SW 1271 (cell line): ENCODE results near the gene FAM20C.

ENCODE experiments used
- DNase-seq, 2 experiments: peaks; one replicate each; lab custom pipeline; 2025; lab: John Stamatoyannopoulos, UW

FAM20C gene

DNA sequence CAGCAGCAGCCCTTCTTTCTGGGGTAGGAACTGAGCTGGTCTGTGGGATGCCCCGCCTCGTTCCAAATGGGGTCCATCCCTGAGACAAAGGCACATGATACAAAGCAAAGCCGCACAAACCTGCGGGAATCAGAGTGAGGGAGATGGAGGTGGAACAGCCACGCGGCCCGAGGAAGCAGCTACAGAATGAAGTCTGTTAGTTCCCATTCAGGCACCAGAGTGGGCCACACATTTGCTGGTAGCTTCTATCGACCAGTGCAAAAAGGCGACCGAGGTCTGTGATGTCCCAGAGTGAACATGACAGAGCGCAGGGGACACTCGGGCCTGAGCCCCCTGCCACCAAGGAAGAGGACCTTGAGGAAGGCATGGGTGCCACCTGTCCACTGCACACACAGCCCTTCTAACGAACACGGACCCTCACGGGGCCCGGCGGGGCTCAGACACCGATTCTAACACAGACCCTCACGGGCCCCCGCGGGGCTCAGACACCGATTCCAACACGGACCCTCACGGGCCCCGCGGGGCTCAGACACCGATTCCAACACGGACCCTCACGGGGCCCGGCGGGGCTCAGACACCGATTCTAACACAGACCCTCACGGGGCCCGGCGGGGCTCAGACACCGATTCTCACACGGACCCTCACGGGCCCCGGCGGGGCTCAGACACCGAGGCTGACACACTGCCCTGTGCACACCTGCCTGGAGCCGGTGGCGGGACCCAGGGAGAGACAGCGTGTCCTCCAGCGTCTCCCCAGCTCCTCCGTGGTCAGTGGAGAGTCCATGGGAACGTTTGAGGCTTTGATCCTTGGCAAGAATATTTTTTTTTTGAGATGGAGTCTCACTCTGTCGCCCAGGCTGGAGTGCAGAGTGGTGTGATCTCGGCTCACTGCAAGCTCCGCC, 32.8 kb upstream of the FAM20C start:
- no peak for DNase-seq

DNA sequence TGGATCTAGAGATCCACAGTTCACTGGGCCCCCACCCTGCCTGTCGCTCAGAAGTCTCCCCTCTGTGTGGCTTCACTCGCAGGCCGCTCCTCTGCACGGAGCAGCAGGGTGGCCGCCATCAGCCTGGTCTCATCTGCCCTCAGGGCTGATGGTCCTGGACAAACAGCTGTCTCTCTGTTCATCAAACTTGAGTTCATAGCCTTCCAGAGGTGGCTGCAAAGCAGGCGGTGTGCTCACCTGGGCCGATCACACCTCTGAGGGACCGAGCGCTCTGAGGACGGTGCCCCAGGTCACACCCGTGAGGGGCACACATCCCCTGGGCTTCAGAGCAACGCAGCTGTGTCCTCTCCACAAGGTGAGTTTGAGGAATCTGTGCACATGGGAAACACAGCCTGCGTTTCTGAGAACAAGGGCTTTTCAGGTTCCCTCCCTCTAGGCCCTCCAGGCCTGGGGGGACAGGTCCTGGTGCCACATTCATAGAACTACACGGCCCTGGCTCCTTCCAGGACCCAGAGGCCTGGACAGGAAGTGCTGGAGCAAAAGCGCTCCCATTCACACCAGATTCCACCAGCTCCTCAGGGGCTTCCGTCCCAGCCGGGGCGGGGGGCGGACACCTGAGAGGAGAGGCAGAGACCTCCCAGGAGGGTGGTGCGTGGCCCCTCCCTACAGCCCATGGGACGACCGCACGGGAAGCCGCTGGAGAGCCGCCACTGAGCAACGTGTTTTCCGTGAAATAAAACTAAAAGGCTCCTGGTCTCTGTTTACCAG, 31.2 kb upstream of the FAM20C start:
- no peak for DNase-seq

DNA sequence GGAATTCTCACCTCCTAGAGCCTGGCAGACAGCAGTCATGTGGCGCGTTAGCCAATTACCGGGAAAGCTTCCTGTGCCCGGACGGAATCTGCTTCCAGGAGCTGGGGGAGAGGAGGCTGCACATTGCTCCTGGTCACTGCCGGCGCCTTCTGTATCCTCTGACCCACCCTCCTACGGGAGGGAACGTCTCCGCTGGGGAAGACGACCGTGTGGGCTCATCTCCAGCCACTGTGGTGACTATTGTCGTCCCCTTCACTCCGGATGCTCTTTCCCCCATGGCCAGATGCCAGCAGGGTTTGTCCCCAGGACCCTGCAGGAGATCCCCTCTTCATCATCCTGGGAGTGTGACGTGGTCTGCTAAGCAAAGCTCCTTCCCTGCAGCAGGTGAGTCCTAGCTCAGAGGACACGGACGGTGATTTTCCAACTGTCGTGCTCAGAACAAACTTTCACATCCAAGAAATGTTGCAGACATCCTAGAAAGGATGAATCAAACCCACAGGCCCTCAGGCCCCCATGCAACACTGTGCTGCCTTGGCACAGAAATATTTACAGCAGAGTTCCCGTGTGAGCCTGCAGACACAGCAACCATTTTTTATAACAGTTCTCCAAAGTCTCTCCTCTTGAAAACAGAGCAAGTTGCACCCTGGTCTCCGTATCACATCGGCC, 29.6 kb upstream of the FAM20C start:
- no peak for DNase-seq

DNA sequence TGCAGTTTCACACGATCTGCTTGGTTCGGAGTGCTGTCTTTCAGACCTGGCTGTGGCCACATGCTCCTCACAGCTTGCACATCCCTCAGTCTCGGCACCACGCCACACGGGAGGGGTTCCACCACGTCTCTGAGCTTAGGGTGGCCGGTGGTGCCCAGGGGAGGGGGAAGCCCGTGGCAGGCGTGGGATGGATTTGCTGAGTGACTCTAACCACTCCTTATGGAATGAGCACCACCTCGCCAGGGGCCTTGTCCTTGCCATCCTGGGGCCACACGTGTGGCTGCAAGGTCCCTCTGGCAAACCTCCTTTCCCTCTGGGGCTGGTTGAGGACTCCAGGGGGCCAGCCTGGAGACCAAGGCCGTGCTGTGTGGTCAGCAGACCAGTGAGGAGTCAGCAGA, 29.1 kb upstream of the FAM20C start:
- DNase-seq = no peak

DNA sequence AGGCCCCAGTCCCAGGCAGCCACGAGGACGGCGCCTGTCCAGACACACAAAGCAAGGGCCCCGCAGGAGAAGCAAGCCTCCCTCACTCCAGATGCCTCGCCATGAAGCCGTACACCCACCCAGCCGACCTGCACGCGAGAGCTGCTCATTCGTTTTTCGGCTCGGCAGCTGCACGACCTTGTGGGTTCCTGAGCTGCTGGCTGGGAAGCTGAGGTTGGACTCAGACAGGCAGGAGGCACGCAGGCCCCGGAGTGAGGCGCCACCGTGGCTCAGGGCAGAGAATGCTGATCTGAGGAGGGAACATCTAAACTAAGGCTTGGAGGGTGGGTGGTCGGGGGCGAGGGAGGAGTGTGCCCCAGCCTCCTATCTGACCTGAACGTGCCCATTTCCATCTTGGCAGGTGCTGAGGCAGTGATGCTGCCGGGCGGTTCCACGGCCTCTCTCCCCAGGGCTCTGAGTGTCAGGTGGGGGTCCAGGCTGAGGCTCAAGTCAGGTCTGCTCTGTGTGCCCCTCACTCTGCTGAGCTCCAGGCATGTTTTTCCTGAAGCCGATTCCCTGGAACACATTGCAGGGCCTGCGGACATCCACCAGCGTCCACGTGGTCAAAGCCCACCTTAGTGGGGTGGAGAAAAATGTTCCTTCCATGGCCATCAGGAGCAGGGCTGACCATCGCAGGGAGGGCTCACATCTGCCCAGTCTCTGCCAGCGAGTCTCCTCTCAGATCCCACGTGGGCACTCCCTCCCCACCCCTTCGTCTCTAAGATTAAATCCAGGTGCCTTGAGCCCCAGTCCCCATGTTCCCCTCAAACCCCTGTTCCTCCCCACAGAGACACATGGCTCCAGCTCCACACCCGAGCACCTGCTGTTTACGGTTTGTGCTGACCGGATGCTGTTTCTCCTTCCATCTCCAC, 28.1 kb upstream of the FAM20C start:
- no peak for DNase-seq

DNA sequence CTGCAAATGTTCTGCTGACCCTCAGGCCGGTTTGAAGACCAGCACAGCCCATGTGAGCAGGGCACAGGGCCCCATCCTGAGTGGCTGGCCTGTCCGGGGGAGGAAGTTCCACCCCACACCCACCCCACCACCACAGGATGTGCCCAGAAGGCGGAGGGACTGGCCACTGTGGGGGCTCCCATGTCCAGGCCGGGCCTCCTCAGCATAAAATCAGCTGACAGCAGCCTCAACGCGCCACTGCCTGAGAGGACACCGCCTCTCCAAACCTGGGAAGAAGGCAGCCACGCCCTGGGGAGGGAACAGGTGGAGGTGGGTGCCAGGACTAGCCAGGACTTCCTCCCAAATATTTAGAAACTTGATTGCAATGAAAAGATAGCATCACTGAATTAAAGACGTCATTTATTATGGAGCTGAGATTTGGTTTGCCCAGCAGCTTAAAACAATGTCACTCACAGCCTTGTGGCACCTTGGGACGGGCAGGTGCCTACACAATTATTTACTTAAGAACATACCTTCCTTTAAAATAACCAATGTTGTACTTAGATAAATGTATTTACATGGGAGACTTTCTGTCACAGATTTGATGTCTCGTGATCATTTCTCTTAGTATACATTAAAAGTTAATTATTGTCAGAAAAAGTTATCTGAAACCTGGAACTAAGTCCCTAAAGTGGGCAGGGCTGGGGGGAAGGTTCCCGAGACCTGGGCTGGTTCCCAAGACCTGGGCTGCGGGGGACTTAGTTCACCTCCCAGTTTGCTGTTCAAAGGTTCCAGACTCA, 27.3 kb upstream of the FAM20C start:
- DNase-seq = no peak

DNA sequence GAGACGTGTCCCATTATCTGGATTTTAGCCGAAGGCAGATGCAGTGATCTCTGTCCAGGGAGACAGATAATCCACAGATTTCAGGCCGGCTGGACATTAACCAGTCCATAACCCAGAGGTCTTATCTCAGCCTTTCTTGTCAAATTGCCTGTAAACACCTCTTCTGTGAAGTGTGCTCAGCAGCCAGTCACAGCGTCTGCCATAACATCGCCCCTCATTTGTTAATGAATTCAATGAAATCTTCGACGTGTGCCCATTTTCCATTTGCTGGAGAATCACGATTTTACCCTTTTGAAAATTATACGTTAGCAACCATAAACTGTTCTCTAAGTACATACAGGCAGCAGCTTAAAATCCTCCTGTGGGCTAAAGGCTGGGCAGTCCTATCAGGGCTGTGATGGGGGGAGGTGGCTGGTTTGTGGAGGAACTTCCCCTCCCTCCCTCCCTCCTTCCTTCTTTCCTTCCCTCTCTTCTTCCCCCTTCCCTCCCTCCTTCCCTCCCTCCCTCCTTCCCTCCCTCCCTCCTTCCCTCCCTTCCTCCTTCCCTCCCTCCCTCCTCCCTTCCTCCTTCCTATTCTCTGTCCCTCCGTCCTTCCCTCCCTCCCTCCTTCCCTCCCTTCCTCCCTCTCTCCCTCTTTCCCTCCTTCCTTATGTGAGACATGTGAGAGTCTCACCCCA, 26.6 kb upstream of the FAM20C start:
- no peak for DNase-seq

DNA sequence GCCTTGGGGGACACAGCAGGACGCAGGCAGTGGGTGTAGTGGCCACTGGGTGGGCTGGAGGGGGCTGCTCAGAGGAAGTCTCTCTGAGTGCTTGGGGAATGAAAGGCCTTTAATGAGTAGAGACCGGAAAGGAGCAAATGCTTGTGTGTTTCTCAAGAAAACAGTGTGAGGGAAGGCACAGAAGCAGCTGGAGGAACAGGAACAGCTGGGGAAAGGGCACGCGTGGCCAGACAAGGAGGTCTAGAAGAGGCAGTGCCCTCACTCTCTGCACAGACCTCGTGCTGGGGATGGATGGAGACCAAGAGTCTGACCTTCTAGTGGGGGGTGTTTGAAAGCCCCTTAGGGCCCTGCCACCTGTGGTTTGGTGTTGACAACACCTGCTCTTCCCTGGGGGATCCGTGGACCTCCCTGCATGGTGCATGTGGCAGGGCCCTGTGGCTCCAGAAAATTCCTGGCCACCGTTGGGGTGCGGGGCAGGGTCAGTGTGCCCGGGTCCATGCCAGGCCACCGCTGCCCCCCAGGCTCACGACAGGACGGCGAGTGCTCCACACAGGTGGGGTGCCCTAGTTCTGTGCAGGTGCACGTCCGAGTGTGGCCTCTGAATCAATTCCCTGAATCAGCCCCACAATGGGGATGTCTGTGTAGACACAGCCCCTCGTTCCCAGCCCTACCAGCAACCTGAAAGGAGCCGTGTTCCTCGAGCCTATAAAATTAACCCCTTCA, 25.9 kb upstream of the FAM20C start:
- DNase-seq = no peak

DNA sequence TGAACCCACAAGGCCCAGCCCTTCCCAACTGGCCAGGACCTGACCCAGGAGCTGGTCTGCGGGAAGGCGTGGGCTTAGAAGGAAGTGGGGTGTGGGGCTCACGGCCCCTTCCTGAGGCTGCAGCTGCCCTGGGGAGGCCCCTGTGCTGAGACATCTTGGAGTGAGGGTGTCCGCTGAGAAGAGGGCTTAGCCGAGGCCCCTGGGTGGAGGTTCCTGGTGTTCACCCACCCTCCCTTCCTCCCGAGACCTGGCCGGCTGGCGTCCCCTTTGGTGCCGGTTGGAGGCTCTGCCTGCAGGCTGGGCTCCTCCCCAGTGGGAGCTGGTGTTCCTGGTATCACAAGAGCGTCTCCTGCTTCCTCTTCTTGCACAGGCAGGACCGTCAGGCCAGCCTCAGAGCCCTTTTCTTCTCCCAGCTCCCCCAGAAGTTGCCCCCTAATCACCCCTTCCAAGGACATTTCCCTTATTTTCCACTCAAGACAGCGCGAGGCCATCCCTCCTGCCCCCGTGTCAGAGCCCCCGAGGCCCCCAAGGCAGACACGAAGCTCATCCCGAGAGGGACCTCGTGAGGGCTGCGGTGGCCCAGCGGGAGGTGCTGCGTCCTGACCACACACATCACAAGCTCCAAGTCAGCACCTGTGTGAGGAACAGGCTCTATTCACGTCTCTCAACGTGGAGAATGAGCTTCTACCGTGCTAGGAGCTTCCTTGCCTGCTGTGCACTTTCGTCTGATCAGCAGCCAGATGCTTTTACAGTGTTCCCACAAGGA, 25.1 kb upstream of the FAM20C start:
- no peak for DNase-seq

DNA sequence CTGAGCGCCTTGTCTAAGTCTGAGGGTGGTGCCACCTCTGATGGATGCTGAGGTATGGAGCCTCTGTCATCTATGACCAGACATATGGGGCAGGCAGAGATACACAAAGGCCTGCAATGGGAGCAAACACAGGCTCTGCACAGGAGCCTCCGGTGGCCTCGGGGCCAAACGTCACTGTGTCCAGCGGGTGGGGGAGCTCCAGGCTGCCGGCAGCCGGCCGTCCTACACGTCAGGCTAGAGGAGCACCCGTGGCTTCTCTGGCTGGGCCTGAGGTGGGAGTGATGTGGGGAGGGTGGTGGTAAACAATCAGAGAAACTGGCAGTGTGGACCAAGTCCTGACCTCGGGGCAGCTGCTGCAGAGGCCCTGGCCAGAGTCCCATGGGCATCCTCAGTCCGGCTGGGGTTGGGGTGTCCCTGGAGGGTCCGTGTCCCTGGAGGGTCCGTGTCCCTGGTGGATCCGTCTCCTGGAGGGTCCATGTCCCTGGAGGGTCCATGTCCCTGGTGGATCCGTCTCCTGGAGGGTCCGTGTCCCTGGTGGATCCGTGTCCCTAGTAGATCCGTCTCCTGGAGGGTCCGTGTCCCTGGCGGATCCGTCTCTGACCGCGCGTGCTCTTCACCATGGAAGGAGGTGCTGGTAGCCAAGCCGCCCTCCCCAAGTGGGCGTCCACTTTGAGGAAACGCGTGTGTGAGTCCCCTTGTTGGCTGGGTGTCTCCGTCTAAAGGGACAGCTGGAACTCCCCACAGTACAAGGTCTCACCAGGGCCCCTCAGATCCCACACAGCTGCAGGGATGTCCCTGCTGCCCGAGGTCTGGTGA, 24.2 kb upstream of the FAM20C start:
- no peak for DNase-seq

DNA sequence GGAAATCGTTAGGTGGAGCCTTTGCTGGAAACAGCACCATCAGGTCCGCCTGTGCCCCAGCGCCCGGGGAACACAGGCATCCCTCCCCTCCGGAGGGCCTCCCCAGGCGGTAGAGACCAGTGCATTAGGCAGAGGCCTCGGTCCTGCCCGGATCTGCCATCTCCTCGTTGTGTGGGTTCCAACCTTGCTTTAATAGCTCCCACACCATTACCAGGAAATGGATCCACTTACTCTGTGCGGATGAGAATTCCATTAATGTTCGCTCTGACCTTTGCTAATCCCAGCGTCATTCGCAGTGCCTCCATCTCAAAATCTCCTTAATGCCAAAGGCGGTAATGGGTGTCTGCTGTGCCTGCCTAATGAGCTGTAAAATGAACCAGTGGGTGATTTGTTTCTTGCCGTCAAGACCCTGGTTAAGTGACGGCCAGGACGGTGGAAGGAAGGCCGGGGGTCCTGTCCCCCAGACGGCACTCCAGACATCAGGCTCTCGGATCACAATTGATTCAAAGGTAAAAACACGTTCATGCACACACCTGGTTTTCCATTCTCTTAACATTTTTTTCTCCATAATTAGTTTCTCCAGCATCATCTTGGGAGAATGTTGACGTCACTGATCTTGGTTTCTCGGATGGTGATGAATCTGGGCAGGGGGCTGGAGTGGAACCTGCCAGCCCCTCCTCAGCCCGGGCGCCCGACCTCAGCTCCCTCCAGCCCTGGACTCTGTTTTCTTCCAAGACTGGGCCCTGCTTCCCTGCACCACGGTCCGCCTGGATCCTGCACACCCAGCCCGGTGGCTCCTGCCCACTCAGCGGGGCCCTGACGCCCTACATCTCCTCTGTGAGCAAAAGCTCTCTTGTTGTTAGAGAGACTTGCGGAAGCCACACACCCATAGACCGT, 22.8 kb upstream of the FAM20C start:
- no peak for DNase-seq

DNA sequence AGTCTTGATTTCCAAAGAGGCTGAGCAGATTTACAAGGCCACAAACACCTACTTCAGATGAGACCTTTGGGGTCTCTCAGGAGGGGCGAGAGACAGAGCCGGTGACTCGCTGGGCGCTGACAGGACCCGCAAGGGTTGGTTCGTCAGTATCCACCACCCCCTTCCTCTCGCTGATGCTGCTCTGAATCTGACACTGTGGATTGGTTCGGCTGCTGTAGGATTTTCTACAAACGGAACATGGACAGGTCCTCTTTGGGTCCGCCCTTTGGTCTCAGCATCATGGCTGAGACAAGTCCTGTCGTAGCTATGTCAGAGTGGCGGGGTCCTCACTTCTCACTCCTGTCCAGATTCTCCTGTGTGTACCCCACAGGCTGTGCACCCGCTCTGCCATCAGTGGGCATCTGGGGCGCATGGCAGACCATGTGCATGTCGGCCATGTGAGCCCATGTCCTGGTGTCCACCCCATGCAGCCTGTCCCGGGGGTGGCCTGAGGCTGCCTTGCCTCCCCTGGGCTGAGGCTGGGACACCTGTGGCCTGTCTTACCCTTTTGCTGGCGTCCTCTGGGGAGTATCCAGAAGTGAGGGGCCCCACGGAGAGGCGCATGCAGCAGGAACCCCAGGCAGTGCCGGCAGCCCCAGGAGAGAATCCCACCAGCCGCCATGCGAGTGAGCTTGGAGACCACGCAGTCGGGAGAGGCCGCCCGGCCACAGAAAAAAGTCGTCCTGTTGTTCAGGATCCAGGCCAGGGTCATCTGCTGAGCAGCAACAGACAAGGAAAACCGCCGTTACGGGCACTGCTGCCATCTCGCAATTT, 21.6 kb upstream of the FAM20C start:
- no peak for DNase-seq

DNA sequence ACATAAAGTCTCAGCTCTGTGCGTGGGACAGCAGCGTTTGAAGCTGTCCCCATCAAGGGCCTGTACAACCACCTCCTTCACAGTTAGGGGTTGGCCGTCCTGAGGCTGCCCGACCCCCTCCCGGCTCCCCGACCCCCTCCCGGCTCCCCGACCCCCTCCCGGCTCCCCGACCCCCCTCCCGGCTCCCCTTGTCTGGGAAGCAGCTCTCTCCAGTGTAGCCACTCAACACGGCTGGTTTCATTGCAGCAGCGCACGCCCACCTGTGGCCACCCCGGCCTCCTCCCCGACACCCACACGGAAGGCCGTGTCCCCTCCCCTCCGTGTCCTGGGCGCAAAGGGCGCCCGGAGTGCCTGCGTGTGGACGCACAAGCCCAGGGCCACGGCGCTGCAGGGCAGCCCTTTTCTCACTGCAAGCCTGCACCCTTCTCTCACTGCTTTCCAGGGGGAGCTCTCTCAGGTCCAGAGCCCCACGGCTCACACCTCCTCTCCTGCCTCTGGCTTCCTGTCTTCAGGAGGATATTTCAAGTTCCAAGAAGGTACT, 20.9 kb upstream of the FAM20C start:
- no peak for DNase-seq

DNA sequence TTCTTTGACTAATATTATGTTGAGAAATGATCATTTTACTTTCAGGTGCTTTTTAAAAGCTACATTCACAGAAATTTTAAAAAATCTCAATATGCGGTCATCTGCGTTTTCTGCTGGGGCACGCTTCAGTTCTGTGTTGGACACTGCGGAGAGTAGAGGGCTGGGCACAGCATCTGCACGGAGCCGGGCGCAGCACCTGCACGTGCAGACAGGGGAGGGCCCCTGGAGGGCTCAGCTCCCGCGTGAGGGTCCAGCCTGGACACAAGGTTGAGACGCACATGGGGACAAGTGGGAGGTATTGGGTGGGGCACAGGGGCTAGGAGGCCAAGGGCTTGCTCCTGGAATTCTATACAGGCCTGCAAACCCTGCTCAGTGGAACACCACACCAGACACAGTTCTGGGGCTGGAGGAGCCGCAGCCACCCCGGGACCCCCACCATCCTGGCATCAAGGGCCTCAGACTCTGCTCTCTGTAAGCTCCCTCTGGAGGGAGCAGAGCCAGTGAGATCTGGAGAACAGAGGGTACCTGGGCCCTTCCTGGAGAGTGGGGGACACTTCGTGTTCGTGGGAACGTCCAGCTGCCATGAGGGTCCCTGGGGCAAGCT, 20.4 kb upstream of the FAM20C start:
- DNase-seq = no peak

DNA sequence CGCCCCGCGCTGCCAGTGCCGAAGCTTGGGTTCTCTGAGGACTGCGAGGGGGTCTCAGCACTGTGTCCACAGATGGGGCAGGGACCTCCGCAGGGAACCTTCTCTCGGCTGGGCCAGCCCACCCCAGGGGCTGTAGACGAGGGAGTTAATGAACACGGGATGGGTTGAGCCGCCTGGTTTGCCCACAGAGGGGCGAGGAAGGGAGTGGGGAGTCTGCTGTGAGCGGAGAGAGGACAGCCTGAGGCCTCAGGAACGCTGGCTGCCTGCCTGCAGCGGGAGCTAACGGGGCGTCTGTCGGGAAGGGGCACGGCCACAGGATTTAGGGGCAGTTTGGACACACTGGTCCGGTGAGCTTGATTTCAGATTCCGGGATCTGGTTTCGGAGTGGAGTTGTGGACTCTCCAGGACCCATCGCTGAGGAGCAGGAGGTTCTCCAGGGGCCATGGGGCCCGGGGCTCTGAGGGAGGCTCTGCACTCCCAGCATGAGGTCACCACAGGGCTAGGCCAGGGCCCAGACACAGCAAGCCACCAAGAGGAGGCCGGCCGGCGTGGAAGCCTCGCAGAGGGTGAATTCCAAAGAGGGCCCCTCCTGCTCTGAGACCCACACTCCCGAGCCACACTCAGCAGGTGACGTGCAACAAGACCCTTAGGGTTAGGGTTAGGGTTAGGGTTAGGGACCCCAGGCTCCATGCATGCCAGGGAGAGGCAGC, 19.0 kb upstream of the FAM20C start:
- no peak for DNase-seq
